Heart right ventricle (tissue), 16 donors: ENCODE measurements around the gene RXRA. TPM values are rescaled to one million over a fixed set of nuclear protein-coding genes. Genes with fewer than 3 reads are reported as not detected.
A peak's percentile ranks its signal among the peaks of the same experiment; 100 is the strongest.

Experiments
- ATAC-seq, 8 donors: fragments of 200-7000 bp; cut with Tn5 transposase; one replicate each; pipeline ENCODE4 v1.9.1; 2020; ENCODE audit warnings: mild to moderate bottlenecking in 8 of 8, moderate library complexity in 8 of 8, moderate number of reproducible peaks in 1 of 8
- DNase-seq, 2 donors: peaks; one replicate each; pipeline ENCODE4 v3.0.0-alpha.2; 2020
- H3K27ac ChIP-seq, 10 donors: fragments of 200-600 bp; sonication (generic) in 2 of 10; one replicate each; pipeline versions ENCODE4 v1.5.0 to v1.8.0; 2020 to 2022; ENCODE audit warnings: mild to moderate bottlenecking in 3 of 10
- H3K27me3 ChIP-seq, 7 donors: fragments of 200-600 bp; one replicate each; pipeline ENCODE4 v1.8.0; 2021 to 2022; ENCODE audit warnings: mild to moderate bottlenecking in 2 of 7
- H3K36me3 ChIP-seq, 9 donors: fragments of 200-600 bp; sonication (generic) in 1 of 9; one replicate each; pipeline versions ENCODE4 v1.5.0 to v1.8.0; 2020 to 2022; ENCODE audit warnings: mild to moderate bottlenecking in 2 of 9
- H3K4me1 ChIP-seq, 9 donors: fragments of 200-600 bp; sonication (generic) in 1 of 9; one replicate each; pipeline versions ENCODE4 v1.5.0 to v1.8.0; 2020 to 2022; ENCODE audit warnings: mild to moderate bottlenecking in 4 of 9
- H3K4me3 ChIP-seq, 10 donors: fragments of 200-600 bp; sonication (generic) in 2 of 10; one replicate each; pipeline versions ENCODE4 v1.5.0 to v1.8.0; 2020 to 2022; ENCODE audit warnings: mild to moderate bottlenecking in 7 of 10, moderate library complexity in 2 of 10
- H3K9me3 ChIP-seq, 11 donors: fragments of 200-600 bp in 10 of 11; sonication (generic) in 2 of 11; one replicate each; pipeline versions ENCODE4 v1.5.0 to v1.8.0; 2013 to 2022; ENCODE audit warnings: mild to moderate bottlenecking in 2 of 11, control low read depth in 1 of 11, moderate library complexity in 1 of 11
- WGBS, 2 donors: extraction: QIAGEN DNeasy Blood & Tissue Kit; methylation state at CpG; one replicate each; pipeline ENCODE4 v1.1.7; 2013; ENCODE audit warnings: inconsistent platforms in 1 of 2; 5-methylcytosine and 5-hydroxymethylcytosine counted together
- intact Hi-C, 10 donors: fragments of 100-400 bp; cut with DNase I; formaldehyde crosslinking; loops; one replicate each; pipeline versions ENCODE4 v1.11.1 to v1.14.2; 2022
- polyA plus RNA-seq, 2 donors: library from polyadenylated mRNA; stranded (reverse); fragments of 200-250 nt; gene quantifications; one replicate each; pipeline ENCODE4 v1.2.3, GENCODE V29; 2013
- total RNA-seq, 10 donors: library from RNA; stranded (reverse); fragmentation: NEBNext Ultra II Directional in 3 of 10; extraction: Animal tissue kit (Norgen Biotek cat#: 25700) in 3 of 10; gene quantifications; one replicate each; pipeline versions ENCODE4 v1.2.1 to v1.2.4, GENCODE V29; 2021 to 2023
- TF ChIP-seq, protein P1 (sequence below), 9 donors: fragments of 200-600 bp; sonication (generic) in 2 of 9; IDR thresholded peaks; one replicate each; pipeline versions ENCODE4 v1.5.0 to v1.8.0; 2021 to 2022; ENCODE audit warnings: antibody characterized with exemption in 9 of 9, mild to moderate bottlenecking in 5 of 9, moderate library complexity in 1 of 9
- donor health status: Arrhythmogenic right ventricular cardiomyopathy.
- donor health status: ischemic (EF 13 %, LVEDD 7.1; RV severe dilation, severe dysfunction).
- donor health status: healthy with polysubstance abuse.
- donor health status: DM: no; HTN: yes; CAD: no.
- donor health status: DM: no; HTN: no; CAD: no.
- donor health status: ischemic (EF 25% LVEDD 6.9; RV normal size, moderate dysfunction).
- donor health status: ischemic (EF 25% LVEDD 5.7; RV mildly dilated, moderate dysfunction).
- donor health status: healthy.
- donor health status: DM: yes; HTN: yes; CAD: no.
- donor health status: Ischemic cardiomyopathy.
- donor health status: ischemic (EF 35%, LVEDD 5.7; RV mildly dilated, moderate dysfunction).
- donor health status: nonischemic (EF 11% LVEDD 7.7; RV severe dilation, severe dysfunction).
- donor health status: DM: yes; HTN: yes; CAD: no.
- donor health status: PGD.
- donor health status: ischemic (EF 29% LVEDD 5.4; RV normal size, mild dysfunction).
- donor health status: nonischemic (EF 23%, LVEDD 6.1; RV moderate dilation, normal function).

Gene RXRA
- total and polyA plus RNA-seq, 12 donors, result 22.6 to 92.3 (median 42.0) TPM

DNA sequence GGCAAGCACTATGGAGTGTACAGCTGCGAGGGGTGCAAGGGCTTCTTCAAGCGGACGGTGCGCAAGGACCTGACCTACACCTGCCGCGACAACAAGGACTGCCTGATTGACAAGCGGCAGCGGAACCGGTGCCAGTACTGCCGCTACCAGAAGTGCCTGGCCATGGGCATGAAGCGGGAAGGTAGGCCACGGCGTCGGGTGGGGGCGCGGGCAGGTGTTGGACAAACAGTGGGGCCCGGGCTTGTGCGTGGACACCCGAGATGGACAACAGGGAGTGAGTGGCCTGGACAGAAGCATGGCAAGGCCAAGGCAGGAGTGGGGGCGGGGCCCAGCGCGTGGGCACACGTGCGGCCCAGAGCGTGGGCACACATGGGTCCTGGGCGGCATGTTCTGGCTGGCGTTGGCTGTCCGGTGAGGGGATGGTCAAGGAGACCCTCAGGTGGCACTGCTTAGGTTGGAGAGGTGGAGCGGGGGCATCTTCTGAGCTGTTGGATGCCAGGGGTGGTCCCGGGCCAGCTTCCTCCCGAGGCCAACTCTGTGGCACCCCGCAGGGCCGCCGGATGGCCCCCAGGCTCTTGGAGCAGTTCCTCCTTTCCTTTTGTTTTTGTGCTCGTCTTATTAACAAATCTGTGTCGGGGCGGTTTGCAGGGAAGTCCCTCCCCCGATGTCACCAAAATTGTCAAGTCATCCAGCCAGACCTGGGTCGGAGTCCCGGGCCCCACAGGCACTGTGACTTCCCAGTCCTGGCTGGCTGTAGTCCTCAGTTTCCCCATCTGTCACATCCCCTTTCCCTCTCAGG, 82.9 kb downstream of the RXRA start:
- 82 to 90% methylated on average over 40 of the region's 40 CpGs for WGBS, 2 donors
- Histone ChIP-seq H3K36me3 (peaks cover 0 to 43% (median 0%) of the 10 kb centered on the region in 9 donors), H3K4me1 (peaks cover 82 to 100% (median 99%) of the 10 kb centered on the region in 9 donors), H3K27me3 (no peaks in the 10 kb centered on the region), H3K4me3 (no peak overlapping the region), H3K9me3 (no peaks in the 10 kb centered on the region), H3K27ac (peak overlapping the region in 8 of 10 donors; percentile 28 to 92 (median 86))
- ATAC-seq (no peak), DNase-seq (no peak)
- TF ChIP-seq, protein P1, sequence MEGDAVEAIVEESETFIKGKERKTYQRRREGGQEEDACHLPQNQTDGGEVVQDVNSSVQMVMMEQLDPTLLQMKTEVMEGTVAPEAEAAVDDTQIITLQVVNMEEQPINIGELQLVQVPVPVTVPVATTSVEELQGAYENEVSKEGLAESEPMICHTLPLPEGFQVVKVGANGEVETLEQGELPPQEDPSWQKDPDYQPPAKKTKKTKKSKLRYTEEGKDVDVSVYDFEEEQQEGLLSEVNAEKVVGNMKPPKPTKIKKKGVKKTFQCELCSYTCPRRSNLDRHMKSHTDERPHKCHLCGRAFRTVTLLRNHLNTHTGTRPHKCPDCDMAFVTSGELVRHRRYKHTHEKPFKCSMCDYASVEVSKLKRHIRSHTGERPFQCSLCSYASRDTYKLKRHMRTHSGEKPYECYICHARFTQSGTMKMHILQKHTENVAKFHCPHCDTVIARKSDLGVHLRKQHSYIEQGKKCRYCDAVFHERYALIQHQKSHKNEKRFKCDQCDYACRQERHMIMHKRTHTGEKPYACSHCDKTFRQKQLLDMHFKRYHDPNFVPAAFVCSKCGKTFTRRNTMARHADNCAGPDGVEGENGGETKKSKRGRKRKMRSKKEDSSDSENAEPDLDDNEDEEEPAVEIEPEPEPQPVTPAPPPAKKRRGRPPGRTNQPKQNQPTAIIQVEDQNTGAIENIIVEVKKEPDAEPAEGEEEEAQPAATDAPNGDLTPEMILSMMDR (IDR thresholded peaks at IDR 0.05), result no peak
- intact Hi-C loops, result loop anchor here in 4 of 10 donors (5.0 to 10.0 kb wide), 6 partner anchors 33 to 344 kb away; partner anchors contain the start of genes BRD3 (in 1 of the 4) and RXRA (in 1 of the 4)

- peak overlapping the region in 7 of 10 donors; percentile 1 to 92 (median 86) for H3K27ac ChIP-seq
- H3K36me3 ChIP-seq, result peaks cover 0 to 48% (median 0%) of the 10 kb centered on the region in 9 donors
- TF ChIP-seq, protein P1 (IDR thresholded peaks at IDR 0.05), result no peak
- H3K4me3 ChIP-seq, result no peak overlapping the region
- WGBS, 2 donors, result 71 to 76% methylated on average over 17 of the region's 17 CpGs
- ATAC-seq, result no peak
- H3K27me3 ChIP-seq, result no peaks in the 10 kb centered on the region
- no peaks in the 10 kb centered on the region for H3K9me3 ChIP-seq
- DNase-seq, result no peak
- intact Hi-C loops, result loop anchor here in 2 of 10 donors (5.0 to 10.0 kb wide), 2 partner anchors 33 to 75 kb away; no protein-coding TSS in a partner anchor
- H3K4me1 ChIP-seq, result peaks cover 80 to 100% (median 99%) of the 10 kb centered on the region in 9 donors
Observed at GRCh38 chr9:134410071-134410834, 84.0 kb downstream of the RXRA start.

GRCh38 chr9:134410835-134411217, 84.6 kb downstream of the RXRA start:
- H3K27ac ChIP-seq, result peak overlapping the region in 8 of 10 donors; percentile 11 to 92 (median 59)
- H3K27me3 ChIP-seq, result no peaks in the 10 kb centered on the region
- intact Hi-C loops, result loop anchor here in 2 of 10 donors (5.0 to 10.0 kb wide), 2 partner anchors 34 to 76 kb away; no protein-coding TSS in a partner anchor
- 64 to 75% methylated on average over 12 of the region's 12 CpGs for WGBS, 2 donors
- no peak for DNase-seq
- H3K9me3 ChIP-seq, result no peaks in the 10 kb centered on the region
- ATAC-seq, result no peak
- TF ChIP-seq, protein P1 (IDR thresholded peaks at IDR 0.05), result no peak
- H3K4me1 ChIP-seq, result peaks cover 74 to 98% (median 94%) of the 10 kb centered on the region in 9 donors
- H3K4me3 ChIP-seq, result no peak overlapping the region
- peaks cover 0 to 48% (median 0%) of the 10 kb centered on the region in 9 donors for H3K36me3 ChIP-seq
